NCI-H2171 treated with DMSO at 0.1 percent for 48 hours (cell line): ENCODE measurements around the gene POU2AF2.
"Not testable (repeated sequence)": the region's sequence is repeated elsewhere in the genome, so short reads cannot be mapped to it uniquely, and the experiment has no call there.

Source experiments
- DNase-seq: peaks from one replicate; lab custom pipeline; 2025; lab: John Stamatoyannopoulos, UW

POU2AF2 gene

GRCh38 chr11:111245425-111245824 is at the start of gene POU2AF2:
POU2AF2 (plus strand) TSS chr11:111245725; CDS start chr11:111245854, 129 bp downstream.
- DNase-seq = no peak

- DNase-seq = no peak
Measured at GRCh38 chr11:111200010-111200534, 45.5 kb upstream of the POU2AF2 start.

- no peak for DNase-seq
Measured at GRCh38 chr11:111204211-111204610, 41.3 kb upstream of the POU2AF2 start.

- no peak for DNase-seq
Measured at GRCh38 chr11:111205632-111206385, 39.7 kb upstream of the POU2AF2 start.

- DNase-seq = no peak
Measured at GRCh38 chr11:111206472-111206871, 39.1 kb upstream of the POU2AF2 start.

- no peak for DNase-seq
Measured at GRCh38 chr11:111207213-111207612, 38.3 kb upstream of the POU2AF2 start.

- DNase-seq = no peak
Measured at GRCh38 chr11:111209543-111210355, 35.8 kb upstream of the POU2AF2 start.

- no peak for DNase-seq
Measured at GRCh38 chr11:111213256-111213655, 32.3 kb upstream of the POU2AF2 start.

GRCh38 chr11:111220721-111221120 is 24.8 kb upstream of the POU2AF2 start:
- DNase-seq = no peak

GRCh38 chr11:111221208-111221607 is 24.3 kb upstream of the POU2AF2 start:
- no peak for DNase-seq

- not testable (repeated sequence) for DNase-seq
Measured at GRCh38 chr11:111221936-111222335, 23.6 kb upstream of the POU2AF2 start.

- DNase-seq = not testable (repeated sequence)
Measured at GRCh38 chr11:111222821-111223455, 22.6 kb upstream of the POU2AF2 start.

GRCh38 chr11:111225881-111226280 is 19.6 kb upstream of the POU2AF2 start:
- peak; percentile 75 for DNase-seq

- DNase-seq = no peak
Measured at GRCh38 chr11:111229604-111230003, 15.9 kb upstream of the POU2AF2 start.

- no peak for DNase-seq
Measured at GRCh38 chr11:111230122-111230465, 15.4 kb upstream of the POU2AF2 start.

- no peak for DNase-seq
Measured at GRCh38 chr11:111231836-111232235, 13.7 kb upstream of the POU2AF2 start.

- no peak for DNase-seq
Measured at GRCh38 chr11:111236383-111236782, 9.1 kb upstream of the POU2AF2 start.

GRCh38 chr11:111237926-111238325 is 7.6 kb upstream of the POU2AF2 start:
- DNase-seq = no peak

GRCh38 chr11:111246956-111247355 is 1.4 kb downstream of the POU2AF2 start:
- peak; percentile 24 for DNase-seq

- DNase-seq = no peak
Measured at GRCh38 chr11:111250936-111251335, 5.4 kb downstream of the POU2AF2 start.

- no peak for DNase-seq
Measured at GRCh38 chr11:111253131-111253530, 7.6 kb downstream of the POU2AF2 start.

GRCh38 chr11:111253630-111254029 is 8.1 kb downstream of the POU2AF2 start:
- DNase-seq = no peak

GRCh38 chr11:111258046-111258445 is 12.5 kb downstream of the POU2AF2 start:
- no peak for DNase-seq
